CD4-positive, alpha-beta T cell treated with Interleukin-10 for 1 hour (primary cell): ENCODE measurements around the gene HTT.

ENCODE experiments used
- DNase-seq: peaks from one replicate; pipeline ENCODE4 v3.0.0-alpha.2; 2020

HTT gene

GRCh38 chr4:3240936-3241522 lies 166.5 kb downstream of the HTT start:
- DNase-seq = no peak

- no peak for DNase-seq
These were observed 167.5 kb downstream of the HTT start for GRCh38 chr4:3241898-3242524.

GRCh38 chr4:3243136-3243780 lies 168.8 kb downstream of the HTT start:
- DNase-seq = no peak

- DNase-seq = no peak
These were observed 169.5 kb downstream of the HTT start for GRCh38 chr4:3244002-3244401.

GRCh38 chr4:3244747-3245146 lies 170.3 kb downstream of the HTT start:
- no peak for DNase-seq

- DNase-seq = no peak
These were observed 171.2 kb downstream of the HTT start for GRCh38 chr4:3245676-3246075.

GRCh38 chr4:3246458-3247398 lies 172.2 kb downstream of the HTT start:
- no peak for DNase-seq

DNA sequence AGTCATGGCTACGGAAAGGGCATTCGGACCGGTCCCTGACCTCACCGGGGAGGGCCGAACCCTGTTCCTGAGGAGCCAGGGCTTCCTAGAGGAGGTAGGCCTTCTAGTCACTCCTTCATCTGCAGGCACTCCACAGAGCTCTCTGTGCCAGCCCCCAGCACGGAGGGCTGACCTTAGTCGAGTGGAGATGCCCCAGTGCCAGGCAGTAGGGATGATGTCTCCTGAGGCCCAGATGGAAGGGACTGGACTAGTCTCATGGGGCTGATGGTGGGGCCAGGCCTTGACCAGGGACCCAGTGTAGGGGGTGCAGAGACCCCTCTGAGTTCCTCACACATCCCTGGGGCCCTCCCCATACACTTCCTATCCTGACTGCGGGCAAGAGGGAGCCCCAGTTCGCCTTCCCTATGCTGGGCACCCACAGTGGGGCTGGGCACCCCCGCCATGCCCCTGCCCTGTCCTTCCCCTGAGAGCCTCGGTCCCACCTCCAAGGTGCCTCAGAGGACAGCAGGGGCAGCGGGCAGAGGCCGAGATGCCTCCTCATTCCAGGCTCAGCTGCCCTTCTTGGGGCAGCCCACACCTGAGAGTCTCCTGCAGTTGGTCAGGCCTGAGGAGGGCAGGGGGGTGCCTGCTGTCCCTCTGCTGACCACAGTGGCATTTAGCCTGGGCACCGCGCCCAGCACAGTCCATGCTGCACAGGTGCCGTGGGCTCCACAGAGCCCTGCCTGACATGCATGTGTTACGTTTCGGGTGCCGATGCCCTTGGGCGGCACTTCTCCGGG lies 173.1 kb downstream of the HTT start:
- no peak for DNase-seq

GRCh38 chr4:3248178-3248480 lies 173.6 kb downstream of the HTT start:
- no peak for DNase-seq

DNA sequence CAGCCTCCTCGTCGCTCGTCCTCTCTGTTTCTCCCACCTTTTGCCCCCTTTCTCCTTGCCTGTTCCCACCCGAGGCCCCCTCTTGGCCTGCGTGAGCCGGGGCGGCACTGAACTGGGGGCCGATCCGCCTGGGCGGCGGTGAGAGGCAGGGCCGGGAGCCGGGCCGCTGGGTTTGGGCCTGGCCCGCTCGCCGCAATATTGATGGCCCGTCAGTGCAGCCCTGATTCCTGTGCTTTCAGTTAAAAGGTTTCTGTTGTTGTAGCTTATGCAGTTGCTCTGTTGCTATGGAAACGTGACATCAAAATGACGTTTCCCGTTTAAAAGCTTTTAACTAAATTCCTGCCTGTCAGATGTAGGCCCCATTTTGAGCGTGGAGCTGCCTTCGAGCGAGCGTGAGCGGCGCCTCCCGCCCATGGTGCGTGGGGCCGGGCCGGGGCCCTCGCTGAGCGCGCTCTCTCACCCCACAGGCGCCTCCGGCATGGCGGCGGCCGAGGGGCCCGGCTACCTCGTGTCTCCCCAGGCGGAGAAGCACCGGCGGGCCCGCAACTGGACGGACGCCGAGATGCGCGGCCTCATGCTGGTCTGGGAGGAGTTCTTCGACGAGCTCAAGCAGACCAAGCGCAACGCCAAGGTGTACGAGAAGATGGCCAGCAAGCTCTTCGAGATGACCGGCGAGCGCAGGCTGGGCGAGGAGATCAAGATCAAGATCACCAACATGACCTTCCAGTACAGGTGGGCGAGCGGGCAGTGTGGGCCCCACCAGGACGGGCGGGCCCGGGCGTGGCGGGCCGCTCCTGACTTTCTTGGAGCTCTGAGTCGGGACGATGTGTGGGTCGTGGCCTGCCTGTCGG lies 174.6 kb downstream of the HTT start, which contains the start of gene MSANTD1:
Gene MSANTD1 (plus strand): TSS at position 349 of the 851 bp plus-strand sequence. CDS start 64 bp downstream, at position 413.
- DNase-seq = no peak

DNA sequence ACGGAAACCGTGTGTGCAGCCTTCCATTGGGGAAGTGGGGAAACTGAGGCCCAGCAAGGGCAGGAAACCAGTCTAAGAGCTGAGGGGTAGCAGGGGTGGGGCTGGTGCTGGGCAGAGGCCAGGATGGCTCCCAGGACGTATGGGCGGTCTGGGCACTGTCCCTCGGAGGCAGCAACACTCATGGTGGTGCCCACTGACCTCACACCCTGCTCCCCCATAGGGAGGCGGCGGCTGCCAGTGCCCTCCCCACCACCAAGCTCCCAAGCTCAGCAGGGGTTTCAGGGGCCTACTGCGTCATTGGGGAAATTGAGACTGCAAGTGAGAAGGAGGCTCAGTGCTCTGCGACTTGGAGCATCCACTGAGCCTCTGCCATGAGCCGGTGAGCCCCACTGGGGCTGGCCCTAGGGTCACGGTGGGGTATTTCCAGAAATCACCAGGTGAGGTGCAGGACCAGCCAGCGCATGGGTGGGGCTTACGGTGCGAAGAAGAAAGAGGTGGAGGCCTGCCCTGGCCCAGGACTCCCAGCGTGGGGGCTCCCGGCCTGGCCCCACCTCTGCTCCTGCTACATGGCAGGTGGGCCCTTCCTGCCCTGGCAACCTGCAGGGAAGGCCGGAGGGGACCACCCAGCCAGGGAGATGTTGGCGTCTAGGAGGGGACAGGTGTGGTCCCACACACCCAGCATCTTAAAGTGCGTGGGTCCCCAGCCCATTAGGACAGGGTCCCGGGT lies 175.4 kb downstream of the HTT start:
- DNase-seq = no peak

- no peak for DNase-seq
These were observed 176.0 kb downstream of the HTT start for GRCh38 chr4:3250438-3250955.

DNA sequence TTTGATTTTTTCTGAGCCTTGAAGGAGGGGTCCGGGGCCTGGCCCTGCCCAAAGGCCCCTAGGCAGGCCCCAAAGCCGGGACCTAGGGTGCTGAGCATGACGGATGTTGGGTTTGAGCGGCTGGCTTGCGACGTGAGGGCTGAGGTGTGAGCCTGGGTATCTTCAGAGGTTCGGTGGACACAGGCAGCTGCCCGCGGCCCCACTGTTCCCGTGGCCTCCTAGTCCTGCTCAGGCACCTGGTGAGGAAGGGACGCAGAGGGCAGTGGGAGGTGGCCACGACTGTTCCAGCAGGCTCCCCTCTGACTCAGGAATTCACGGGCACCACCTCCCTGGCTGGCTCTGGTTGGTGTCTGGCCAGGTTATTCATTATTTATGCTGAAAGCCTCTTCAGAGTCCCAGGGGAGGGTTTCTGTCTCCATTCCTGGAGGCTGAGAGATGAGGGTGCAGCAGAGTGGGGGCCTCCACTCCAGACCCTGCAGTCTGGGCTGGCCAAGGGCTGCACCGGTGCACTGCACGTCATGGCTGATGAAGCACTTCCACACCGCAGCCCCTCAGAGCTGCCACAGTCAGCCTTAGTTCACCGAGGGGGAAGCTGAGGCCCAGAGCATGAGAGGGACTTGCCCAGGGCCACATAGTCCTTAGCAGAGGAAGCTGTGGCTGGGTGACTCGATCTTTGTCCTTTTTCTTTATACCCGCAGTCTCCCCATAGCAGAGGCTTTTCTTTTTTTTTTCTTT lies 176.6 kb downstream of the HTT start:
- DNase-seq = no peak

- no peak for DNase-seq
These were observed 177.4 kb downstream of the HTT start for GRCh38 chr4:3251691-3252479.

GRCh38 chr4:3252480-3252828 lies 178.0 kb downstream of the HTT start:
- no peak for DNase-seq

DNA sequence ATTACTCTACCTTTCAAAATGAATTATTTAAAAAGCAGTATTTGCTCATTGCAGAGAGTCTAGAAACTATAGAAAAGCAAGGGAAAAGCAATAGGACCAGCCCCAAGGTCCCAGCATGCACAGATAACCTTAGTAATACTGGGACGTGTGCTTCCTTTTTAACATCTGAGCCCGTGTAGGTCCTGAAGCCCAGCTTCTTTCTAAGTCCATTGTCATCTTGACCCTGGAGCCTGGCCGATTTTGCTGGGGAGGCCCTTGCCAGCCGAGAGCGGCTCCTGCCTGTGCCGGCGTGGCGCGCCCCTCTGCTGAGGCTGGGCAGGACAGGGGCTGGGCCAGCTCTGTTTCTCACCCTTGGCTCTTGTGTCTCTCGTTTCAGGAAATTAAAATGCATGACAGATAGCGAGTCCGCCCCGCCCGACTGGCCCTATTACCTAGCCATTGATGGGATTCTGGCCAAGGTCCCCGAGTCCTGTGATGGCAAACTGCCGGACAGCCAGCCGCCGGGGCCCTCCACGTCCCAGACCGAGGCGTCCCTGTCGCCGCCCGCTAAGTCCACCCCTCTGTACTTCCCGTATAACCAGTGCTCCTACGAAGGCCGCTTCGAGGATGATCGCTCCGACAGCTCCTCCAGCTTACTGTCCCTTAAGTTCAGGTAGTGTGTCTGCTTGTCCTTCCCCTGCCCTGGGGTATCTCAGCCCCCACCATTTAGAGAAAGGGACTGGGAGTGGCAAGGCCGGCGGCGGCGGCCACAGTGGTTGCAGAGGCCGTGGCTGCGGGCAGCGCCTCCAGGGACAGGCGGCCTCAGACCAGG lies 178.6 kb downstream of the HTT start:
- DNase-seq = no peak

DNA sequence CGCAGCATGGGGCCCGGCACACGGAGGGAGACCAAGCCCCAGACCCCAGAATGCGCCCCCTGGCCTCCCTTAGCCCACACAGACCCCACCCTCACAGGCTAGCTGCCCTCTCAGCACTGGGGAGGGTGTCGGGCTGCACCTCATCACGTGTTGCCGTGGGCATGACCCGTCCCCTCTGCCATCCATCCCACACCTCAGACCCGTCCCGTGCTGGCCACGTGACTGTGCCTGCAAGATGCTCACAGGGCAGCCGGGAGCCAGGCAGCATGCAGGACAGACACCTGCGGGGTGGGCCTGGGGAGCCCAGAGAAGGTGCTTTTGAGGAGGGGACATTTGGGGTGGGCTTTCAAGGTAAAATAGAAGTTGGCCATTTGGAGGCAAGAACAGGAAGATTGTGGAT lies 179.3 kb downstream of the HTT start:
- DNase-seq = no peak
